Measurements from ENCODE around the gene FOXO3. TPM values are rescaled to one million over a fixed set of nuclear protein-coding genes. Genes with fewer than 3 reads are reported as not detected.

Gene FOXO3
- total RNA-seq, 2 experiments from 2014 or later: 7.4 to 9.0 TPM

- Mint-ChIP-seq H3K9me3 (ENCODE audit: low read depth) (no peaks in the 10 kb centered on the region), H3K36me3 (ENCODE audit: low read depth) (peaks cover 2% of the 10 kb centered on the region), H3K4me3 (no peak overlapping the region), H3K27ac (no peak overlapping the region), H3K4me1 (peaks cover 4% of the 10 kb centered on the region), H3K27me3 (no peaks in the 10 kb centered on the region)
- ATAC-seq: no peak
- no peak for DNase-seq
- intact Hi-C loops (cut with DNase I, micrococcal nuclease): no loop called here
- CTCF ChIA-PET: no interaction called here
- POLR2A ChIA-PET: no interaction called here
Observed at GRCh38 chr6:108690326-108691049, 129.8 kb downstream of the FOXO3 start.

GRCh38 chr6:108693430-108694154 lies 132.9 kb downstream of the FOXO3 start:
- H3K27me3 Mint-ChIP-seq: no peaks in the 10 kb centered on the region
- ATAC-seq (no peak), DNase-seq (no peak)
- peaks cover 4% of the 10 kb centered on the region for H3K4me1 Mint-ChIP-seq
- H3K4me3 Mint-ChIP-seq: no peak overlapping the region
- CTCF ChIA-PET: no interaction called here
- H3K9me3 Mint-ChIP-seq (ENCODE audit: low read depth): no peaks in the 10 kb centered on the region
- H3K27ac Mint-ChIP-seq: no peak overlapping the region
- POLR2A ChIA-PET: no interaction called here
- no peaks in the 10 kb centered on the region for H3K36me3 Mint-ChIP-seq (ENCODE audit: low read depth)
- intact Hi-C loops (cut with DNase I, micrococcal nuclease): no loop called here

GRCh38 chr6:108694816-108695215 lies 134.1 kb downstream of the FOXO3 start:
- no peak for ATAC-seq
- intact Hi-C loops (cut with DNase I, micrococcal nuclease): no loop called here
- CTCF ChIA-PET: no interaction called here

GRCh38 chr6:108697561-108698161 lies 136.9 kb downstream of the FOXO3 start:
- H3K27me3 Mint-ChIP-seq: no peaks in the 10 kb centered on the region
- POLR2A ChIA-PET: no interaction called here
- no peak for ATAC-seq

More at GRCh38 chr6:108694816-108695215, 134.1 kb downstream of the FOXO3 start:
- Mint-ChIP-seq H3K9me3 (ENCODE audit: low read depth) (no peaks in the 10 kb centered on the region), H3K27ac (no peak overlapping the region), H3K27me3 (no peaks in the 10 kb centered on the region), H3K36me3 (ENCODE audit: low read depth) (no peaks in the 10 kb centered on the region), H3K4me1 (peaks cover 4% of the 10 kb centered on the region), H3K4me3 (no peak overlapping the region)
- POLR2A ChIA-PET: no interaction called here
- no peak for DNase-seq

GRCh38 chr6:108698593-108699289 lies 138.0 kb downstream of the FOXO3 start:
- peaks cover 14% of the 10 kb centered on the region for H3K9me3 Mint-ChIP-seq (ENCODE audit: low read depth)
- no peak for DNase-seq
- CTCF ChIA-PET: no interaction called here

More at GRCh38 chr6:108697561-108698161, 136.9 kb downstream of the FOXO3 start:
- no peak overlapping the region for H3K4me3 Mint-ChIP-seq
- CTCF ChIA-PET: no interaction called here
- H3K9me3 Mint-ChIP-seq (ENCODE audit: low read depth): peaks cover 10% of the 10 kb centered on the region
- no peak for DNase-seq
- no peaks in the 10 kb centered on the region for H3K36me3 Mint-ChIP-seq (ENCODE audit: low read depth)
- H3K27ac Mint-ChIP-seq: no peak overlapping the region
- H3K4me1 Mint-ChIP-seq: no peaks in the 10 kb centered on the region
- intact Hi-C loops (cut with DNase I, micrococcal nuclease): no loop called here

GRCh38 chr6:108699290-108700041 lies 138.7 kb downstream of the FOXO3 start:
- intact Hi-C loops (cut with DNase I, micrococcal nuclease): no loop called here
- H3K27ac Mint-ChIP-seq: no peak overlapping the region
- POLR2A ChIA-PET: interaction anchor here (0.6 kb wide), 1 partner anchor 54 kb away, joined by 3 read pairs; no protein-coding TSS in a partner anchor
- no peak overlapping the region for H3K4me3 Mint-ChIP-seq
- no peaks in the 10 kb centered on the region for H3K4me1 Mint-ChIP-seq
- H3K9me3 Mint-ChIP-seq (ENCODE audit: low read depth): peaks cover 14% of the 10 kb centered on the region
- DNase-seq (no peak), ATAC-seq (no peak)
- CTCF ChIA-PET: no interaction called here
- H3K36me3 Mint-ChIP-seq (ENCODE audit: low read depth): no peaks in the 10 kb centered on the region
- H3K27me3 Mint-ChIP-seq: no peaks in the 10 kb centered on the region

More at GRCh38 chr6:108698593-108699289, 138.0 kb downstream of the FOXO3 start:
- Mint-ChIP-seq H3K27ac (no peak overlapping the region), H3K27me3 (no peaks in the 10 kb centered on the region), H3K4me3 (no peak overlapping the region), H3K4me1 (no peaks in the 10 kb centered on the region), H3K36me3 (ENCODE audit: low read depth) (no peaks in the 10 kb centered on the region)
- POLR2A ChIA-PET: interaction anchor here (0.6 kb wide), 1 partner anchor 53 kb away, joined by 3 read pairs; no protein-coding TSS in a partner anchor
- intact Hi-C loops (cut with DNase I, micrococcal nuclease): no loop called here
- ATAC-seq: no peak

GRCh38 chr6:108702106-108702851 lies 141.6 kb downstream of the FOXO3 start:
- ATAC-seq: no peak
- POLR2A ChIA-PET: no interaction called here

GRCh38 chr6:108706649-108707048 lies 145.9 kb downstream of the FOXO3 start:
- CTCF ChIA-PET: interaction anchor here (1.0 kb wide), 1 partner anchor 183 kb away, joined by 3 read pairs; no protein-coding TSS in a partner anchor
- Mint-ChIP-seq H3K27ac (no peak overlapping the region), H3K27me3 (no peaks in the 10 kb centered on the region), H3K4me3 (no peak overlapping the region), H3K36me3 (ENCODE audit: low read depth) (no peaks in the 10 kb centered on the region), H3K4me1 (no peaks in the 10 kb centered on the region), H3K9me3 (ENCODE audit: low read depth) (peaks cover 12% of the 10 kb centered on the region)
- intact Hi-C loops (cut with DNase I, micrococcal nuclease): no loop called here
- ATAC-seq: no peak
- POLR2A ChIA-PET: no interaction called here
- DNase-seq: no peak

More at GRCh38 chr6:108702106-108702851, 141.6 kb downstream of the FOXO3 start:
- Mint-ChIP-seq H3K4me1 (no peaks in the 10 kb centered on the region), H3K9me3 (ENCODE audit: low read depth) (peaks cover 14% of the 10 kb centered on the region), H3K36me3 (ENCODE audit: low read depth) (no peaks in the 10 kb centered on the region), H3K4me3 (no peak overlapping the region), H3K27me3 (no peaks in the 10 kb centered on the region), H3K27ac (no peak overlapping the region)
- CTCF ChIA-PET: interaction anchor here (0.6 kb wide), 1 partner anchor 45 kb away, joined by 4 read pairs; no protein-coding TSS in a partner anchor
- no peak for DNase-seq
- intact Hi-C loops (cut with DNase I, micrococcal nuclease): no loop called here

- peaks cover 8% of the 10 kb centered on the region for H3K9me3 Mint-ChIP-seq (ENCODE audit: low read depth)
- no peaks in the 10 kb centered on the region for H3K27me3 Mint-ChIP-seq
- no peaks in the 10 kb centered on the region for H3K36me3 Mint-ChIP-seq (ENCODE audit: low read depth)
- POLR2A ChIA-PET: no interaction called here
- CTCF ChIA-PET: no interaction called here
- no peak for ATAC-seq
- no peak overlapping the region for H3K4me3 Mint-ChIP-seq
- no peak for DNase-seq
- H3K27ac Mint-ChIP-seq: no peak overlapping the region
- intact Hi-C loops (cut with DNase I, micrococcal nuclease): no loop called here
- H3K4me1 Mint-ChIP-seq: no peaks in the 10 kb centered on the region
Observed at GRCh38 chr6:108707328-108707976, 146.7 kb downstream of the FOXO3 start.

- intact Hi-C loops (cut with DNase I, micrococcal nuclease): no loop called here
Observed at GRCh38 chr6:108710030-108710429, 149.3 kb downstream of the FOXO3 start.

More at GRCh38 chr6:108710030-108710429, 149.3 kb downstream of the FOXO3 start:
- no peak for DNase-seq
- H3K27me3 Mint-ChIP-seq: no peaks in the 10 kb centered on the region
- no peak overlapping the region for H3K4me3 Mint-ChIP-seq
- H3K4me1 Mint-ChIP-seq: peaks cover 10% of the 10 kb centered on the region
- ATAC-seq: no peak
- H3K36me3 Mint-ChIP-seq (ENCODE audit: low read depth): no peaks in the 10 kb centered on the region
- ChIA-PET CTCF (interaction anchor here (0.7 to 1.0 kb wide), 2 partner anchors 168 to 363 kb away, joined by 3 read pairs; no protein-coding TSS in a partner anchor), POLR2A (no interaction called here)
- no peak overlapping the region for H3K27ac Mint-ChIP-seq
- peaks cover 1% of the 10 kb centered on the region for H3K9me3 Mint-ChIP-seq (ENCODE audit: low read depth)

All from activated CD4-positive, alpha-beta T cell treated with anti-CD3 and anti-CD28 coated beads for 36 hours (primary cell).